ENCODE data around the gene DIP2C.

DNA sequence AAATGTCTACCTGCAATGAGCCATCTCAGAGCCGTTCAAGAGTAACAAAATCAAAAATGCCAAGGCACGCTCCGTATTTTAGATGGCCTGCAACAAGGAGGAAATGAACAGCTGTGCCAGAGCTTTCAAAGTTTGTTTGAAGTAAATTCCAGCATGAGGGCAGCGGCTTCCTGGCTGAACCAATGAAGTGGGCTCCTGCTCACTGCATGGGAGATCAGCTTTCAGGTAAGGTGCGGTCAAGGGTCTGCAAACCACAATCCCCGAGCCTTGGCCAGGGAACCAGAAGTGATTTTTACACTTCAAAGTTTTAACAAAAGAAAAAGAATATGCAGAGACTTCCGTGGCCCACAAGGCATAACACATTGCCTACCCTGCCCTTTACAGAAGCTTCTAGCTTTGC is 120.6 kb downstream of the DIP2C start:
- TF ChIP-seq, protein P1, sequence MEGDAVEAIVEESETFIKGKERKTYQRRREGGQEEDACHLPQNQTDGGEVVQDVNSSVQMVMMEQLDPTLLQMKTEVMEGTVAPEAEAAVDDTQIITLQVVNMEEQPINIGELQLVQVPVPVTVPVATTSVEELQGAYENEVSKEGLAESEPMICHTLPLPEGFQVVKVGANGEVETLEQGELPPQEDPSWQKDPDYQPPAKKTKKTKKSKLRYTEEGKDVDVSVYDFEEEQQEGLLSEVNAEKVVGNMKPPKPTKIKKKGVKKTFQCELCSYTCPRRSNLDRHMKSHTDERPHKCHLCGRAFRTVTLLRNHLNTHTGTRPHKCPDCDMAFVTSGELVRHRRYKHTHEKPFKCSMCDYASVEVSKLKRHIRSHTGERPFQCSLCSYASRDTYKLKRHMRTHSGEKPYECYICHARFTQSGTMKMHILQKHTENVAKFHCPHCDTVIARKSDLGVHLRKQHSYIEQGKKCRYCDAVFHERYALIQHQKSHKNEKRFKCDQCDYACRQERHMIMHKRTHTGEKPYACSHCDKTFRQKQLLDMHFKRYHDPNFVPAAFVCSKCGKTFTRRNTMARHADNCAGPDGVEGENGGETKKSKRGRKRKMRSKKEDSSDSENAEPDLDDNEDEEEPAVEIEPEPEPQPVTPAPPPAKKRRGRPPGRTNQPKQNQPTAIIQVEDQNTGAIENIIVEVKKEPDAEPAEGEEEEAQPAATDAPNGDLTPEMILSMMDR (IDR thresholded peaks at IDR 0.05), result no peak
- no peak for TF ChIP-seq EZH2 (IDR thresholded peaks at IDR 0.05; ENCODE audit: borderline replicate concordance, insufficient read depth, low read depth, low read length, poor library complexity, severe bottlenecking)
